Neutrophil (primary cell): ENCODE measurements around the gene DNAJB1.

ENCODE experiments used
- H3K27ac ChIP-seq: fragments of 200-600 bp; sonication (generic); 2 replicates; pipeline ENCODE4 v1.5.1; 2016; ENCODE audit warnings: mild to moderate bottlenecking, moderate library complexity
- H3K27me3 ChIP-seq: fragments of 200-600 bp; sonication (generic); 2 replicates; pipeline ENCODE4 v1.6.0; 2016; ENCODE audit warnings: mild to moderate bottlenecking
- H3K36me3 ChIP-seq: fragments of 200-600 bp; sonication (generic); 2 replicates; pipeline ENCODE4 v1.5.1; 2017
- H3K4me1 ChIP-seq, 2 experiments: fragments of 200-600 bp in 1 of 2; sonication (generic) in 1 of 2; 1 replicate in 1 of 2; 2 replicates in 1 of 2; pipeline versions ENCODE4 v1.5.1 to v1.6.1; 2013 to 2016; ENCODE audit warnings: low read depth in 1 of 2, low read length in 1 of 2, mild to moderate bottlenecking in 1 of 2, moderate library complexity in 1 of 2; ENCODE audit not compliant: control insufficient read depth in 1 of 2, insufficient read depth in 1 of 2
- H3K4me3 ChIP-seq, 2 experiments: fragments of 200-600 bp in 1 of 2; sonication (generic) in 1 of 2; 1 replicate in 1 of 2; 2 replicates in 1 of 2; pipeline ENCODE4 v1.5.1; 2013 to 2016; ENCODE audit warnings: low read depth in 1 of 2, low read length in 1 of 2, mild to moderate bottlenecking in 1 of 2, moderate library complexity in 1 of 2
- H3K9me3 ChIP-seq: fragments of 200-600 bp; sonication (generic); 2 replicates; pipeline ENCODE4 v1.5.1; 2016
- CTCF ChIP-seq: fragments of 200-600 bp; sonication (generic); IDR thresholded peaks from 2 replicates; pipeline ENCODE4 v1.5.1; 2016; ENCODE audit warnings: antibody characterized with exemption

Gene DNAJB1

GRCh38 chr19:14516746-14517438 is 1.3 kb downstream of the DNAJB1 start:
- Histone ChIP-seq H3K36me3 (peaks cover 30% of the 10 kb centered on the region), H3K4me1 (peaks cover 40 to 41% of the 10 kb centered on the region in 2 experiments), H3K27ac (peak overlapping the region; percentile 99), H3K9me3 (no peaks in the 10 kb centered on the region), H3K4me3 (peak overlapping the region; percentile 89 to 96), H3K27me3 (no peaks in the 10 kb centered on the region)
- no peak for TF ChIP-seq CTCF

GRCh38 chr19:14516048-14516534 is 2.1 kb downstream of the DNAJB1 start:
- Histone ChIP-seq H3K4me1 (peaks cover 46 to 48% of the 10 kb centered on the region in 2 experiments), H3K27ac (peak overlapping the region; percentile 99), H3K4me3 (peak overlapping the region; percentile 89 to 96), H3K36me3 (peaks cover 30% of the 10 kb centered on the region), H3K27me3 (no peaks in the 10 kb centered on the region), H3K9me3 (no peaks in the 10 kb centered on the region)
- no peak for TF ChIP-seq CTCF

- Histone ChIP-seq H3K9me3 (no peaks in the 10 kb centered on the region), H3K36me3 (peaks cover 30% of the 10 kb centered on the region), H3K27me3 (no peaks in the 10 kb centered on the region), H3K4me3 (peak overlapping the region in 1 of 2 experiments; percentile 89), H3K27ac (no peak overlapping the region), H3K4me1 (peaks cover 51 to 53% of the 10 kb centered on the region in 2 experiments)
- no peak for TF ChIP-seq CTCF
Measured at GRCh38 chr19:14515501-14516047, 2.6 kb downstream of the DNAJB1 start.

GRCh38 chr19:14514215-14514863 is 3.9 kb downstream of the DNAJB1 start:
- no peak overlapping the region for H3K4me3 ChIP-seq
- peaks cover 63 to 64% of the 10 kb centered on the region in 2 experiments for H3K4me1 ChIP-seq
- no peaks in the 10 kb centered on the region for H3K9me3 ChIP-seq
- peak overlapping the region; percentile 29 for H3K27ac ChIP-seq
- H3K36me3 ChIP-seq: peaks cover 30% of the 10 kb centered on the region
- no peaks in the 10 kb centered on the region for H3K27me3 ChIP-seq
- no peak for TF ChIP-seq CTCF

- H3K4me1 ChIP-seq: peaks cover 74 to 75% of the 10 kb centered on the region in 2 experiments
- H3K9me3 ChIP-seq: no peaks in the 10 kb centered on the region
- no peak overlapping the region for H3K27ac ChIP-seq
- no peak overlapping the region for H3K4me3 ChIP-seq
- no peaks in the 10 kb centered on the region for H3K27me3 ChIP-seq
- TF ChIP-seq CTCF: no peak
- H3K36me3 ChIP-seq: peaks cover 30% of the 10 kb centered on the region
Measured at GRCh38 chr19:14512406-14512961, 5.7 kb downstream of the DNAJB1 start.
